Dendritic cell treated with granulocyte-macrophage colony-stimulating factor and Interleukin-4, amounts not matched to agents 40 ng/mL and 50 ng/mL, for 4 days (primary cell): ENCODE results near the gene SPINK6.

Experiments
- H3K27ac Mint-ChIP-seq: one replicate; pipeline ENCODE4 v1.8.0; 2022; ENCODE audit warnings: mild to moderate bottlenecking, mixed read lengths
- H3K27me3 Mint-ChIP-seq: one replicate; pipeline ENCODE4 v1.8.0; 2022; ENCODE audit warnings: mild to moderate bottlenecking, mixed read lengths
- H3K36me3 Mint-ChIP-seq: one replicate; pipeline ENCODE4 v1.8.0; 2022; ENCODE audit warnings: low read depth, mixed read lengths
- H3K4me1 Mint-ChIP-seq: one replicate; pipeline ENCODE4 v1.8.0; 2022; ENCODE audit warnings: low read depth, mixed read lengths
- H3K4me3 Mint-ChIP-seq: one replicate; pipeline ENCODE4 v1.8.0; 2022; ENCODE audit warnings: mild to moderate bottlenecking, moderate library complexity, mixed read lengths
- H3K9me3 Mint-ChIP-seq: one replicate; pipeline ENCODE4 v1.8.0; 2022; ENCODE audit warnings: mixed read lengths
- intact Hi-C: fragments of 100-400 bp; cut with micrococcal nuclease; formaldehyde crosslinking; loops from one replicate; pipeline ENCODE4 v1.15.0; 2022

The SPINK6 gene

DNA sequence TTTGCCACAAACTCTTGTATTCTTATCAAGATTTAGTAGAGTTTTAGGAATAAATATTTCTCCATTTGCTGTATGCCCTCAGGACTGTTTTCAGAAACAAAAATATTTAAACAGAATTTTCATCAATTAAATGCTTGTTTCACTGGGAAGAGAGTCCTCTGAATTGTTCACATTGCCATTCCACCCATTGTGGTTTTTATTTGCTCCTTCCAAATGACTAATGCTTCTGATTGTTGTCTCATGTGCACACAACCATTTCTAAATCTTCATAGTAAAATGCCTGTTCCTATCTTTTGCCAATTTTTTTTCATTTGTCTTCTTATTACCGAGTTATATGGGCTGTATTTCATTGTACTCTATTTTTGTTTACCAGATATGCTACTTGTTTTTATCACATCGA, 46.1 kb downstream of the SPINK6 start:
- no peaks in the 10 kb centered on the region for H3K36me3 Mint-ChIP-seq
- H3K4me3 Mint-ChIP-seq = no peak overlapping the region
- H3K27me3 Mint-ChIP-seq = peaks cover 5% of the 10 kb centered on the region
- intact Hi-C loops = no loop called here
- no peaks in the 10 kb centered on the region for H3K4me1 Mint-ChIP-seq
- H3K27ac Mint-ChIP-seq = no peak overlapping the region
- H3K9me3 Mint-ChIP-seq = no peaks in the 10 kb centered on the region

DNA sequence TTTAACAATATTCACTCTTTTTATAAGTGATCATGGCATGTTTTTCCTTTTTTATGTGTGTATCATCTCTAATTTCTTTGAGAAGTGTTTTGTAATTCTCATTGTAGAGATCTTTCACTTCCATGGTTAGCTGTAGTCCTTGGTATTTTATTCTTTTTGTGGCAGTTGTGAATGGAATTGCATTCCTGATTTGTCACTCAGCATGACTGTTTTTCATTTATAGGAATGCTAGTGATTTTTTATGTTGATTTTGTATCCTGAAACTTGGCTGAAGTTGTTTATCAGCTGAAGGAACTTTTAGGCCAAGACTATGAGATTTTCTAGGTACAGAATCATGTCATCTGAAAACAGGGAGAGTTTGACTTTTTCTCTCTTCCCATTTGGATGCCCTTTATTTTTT, 52.6 kb downstream of the SPINK6 start:
- no peaks in the 10 kb centered on the region for H3K36me3 Mint-ChIP-seq
- peaks cover 27% of the 10 kb centered on the region for H3K9me3 Mint-ChIP-seq

DNA sequence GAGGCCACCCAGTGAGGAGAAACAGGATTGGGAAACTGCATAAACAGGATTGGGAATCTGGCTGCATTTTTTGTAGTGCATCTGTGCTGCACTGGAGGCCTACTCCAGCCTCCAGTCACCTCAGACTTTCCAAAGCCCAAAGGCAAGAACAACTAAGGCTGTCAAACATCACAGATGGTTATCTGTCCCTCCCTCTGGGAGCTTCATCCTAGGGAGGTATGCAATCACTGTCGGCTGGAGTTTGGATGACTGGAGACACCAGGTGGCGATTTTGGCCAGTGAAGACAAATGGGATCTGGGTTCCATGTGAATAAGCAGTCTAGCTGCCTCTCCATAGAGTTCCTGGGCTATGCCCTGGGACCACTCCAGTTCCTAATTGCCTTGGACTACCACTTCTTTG, 56.4 kb downstream of the SPINK6 start:
- no peaks in the 10 kb centered on the region for H3K36me3 Mint-ChIP-seq
- no peak overlapping the region for H3K4me3 Mint-ChIP-seq
- H3K4me1 Mint-ChIP-seq = peaks cover 5% of the 10 kb centered on the region
- no peaks in the 10 kb centered on the region for H3K27me3 Mint-ChIP-seq
- no peak overlapping the region for H3K27ac Mint-ChIP-seq
- intact Hi-C loops = no loop called here
- peaks cover 27% of the 10 kb centered on the region for H3K9me3 Mint-ChIP-seq

More for the DNA sequence above, 52.6 kb downstream of the SPINK6 start:
- intact Hi-C loops = no loop called here
- H3K4me3 Mint-ChIP-seq = no peak overlapping the region
- H3K4me1 Mint-ChIP-seq = no peaks in the 10 kb centered on the region
- no peak overlapping the region for H3K27ac Mint-ChIP-seq
- no peaks in the 10 kb centered on the region for H3K27me3 Mint-ChIP-seq

DNA sequence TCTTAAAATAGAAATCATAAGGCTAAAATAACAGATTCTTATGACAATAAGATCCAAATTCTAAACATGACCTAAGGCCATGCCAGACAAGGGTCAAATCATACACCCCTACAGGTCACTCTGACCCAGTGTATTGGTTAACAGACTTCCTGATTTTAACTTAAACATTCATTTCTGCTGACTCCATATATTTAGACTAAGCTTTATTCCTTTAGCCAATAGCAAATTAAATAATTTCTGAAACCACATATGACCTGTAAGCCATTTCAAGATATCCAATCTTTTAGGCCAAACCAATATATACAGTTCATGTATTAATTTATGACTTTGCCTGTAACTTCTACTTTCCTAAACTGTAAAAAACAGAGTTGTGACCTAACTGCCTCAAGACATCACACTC, 58.4 kb downstream of the SPINK6 start:
- intact Hi-C loops = no loop called here
- Mint-ChIP-seq H3K4me1 (peaks cover 5% of the 10 kb centered on the region), H3K27me3 (no peaks in the 10 kb centered on the region), H3K36me3 (no peaks in the 10 kb centered on the region), H3K9me3 (peaks cover 32% of the 10 kb centered on the region), H3K4me3 (no peak overlapping the region), H3K27ac (no peak overlapping the region)
